ENCODE data around the gene RBM26. TPM values are rescaled to one million over a fixed set of nuclear protein-coding genes. Genes with fewer than 3 reads are reported as not detected.

Gene RBM26
- total and polyA plus RNA-seq, 4 donors, result 6.4 to 18.4 (median 12.3) TPM

DNA sequence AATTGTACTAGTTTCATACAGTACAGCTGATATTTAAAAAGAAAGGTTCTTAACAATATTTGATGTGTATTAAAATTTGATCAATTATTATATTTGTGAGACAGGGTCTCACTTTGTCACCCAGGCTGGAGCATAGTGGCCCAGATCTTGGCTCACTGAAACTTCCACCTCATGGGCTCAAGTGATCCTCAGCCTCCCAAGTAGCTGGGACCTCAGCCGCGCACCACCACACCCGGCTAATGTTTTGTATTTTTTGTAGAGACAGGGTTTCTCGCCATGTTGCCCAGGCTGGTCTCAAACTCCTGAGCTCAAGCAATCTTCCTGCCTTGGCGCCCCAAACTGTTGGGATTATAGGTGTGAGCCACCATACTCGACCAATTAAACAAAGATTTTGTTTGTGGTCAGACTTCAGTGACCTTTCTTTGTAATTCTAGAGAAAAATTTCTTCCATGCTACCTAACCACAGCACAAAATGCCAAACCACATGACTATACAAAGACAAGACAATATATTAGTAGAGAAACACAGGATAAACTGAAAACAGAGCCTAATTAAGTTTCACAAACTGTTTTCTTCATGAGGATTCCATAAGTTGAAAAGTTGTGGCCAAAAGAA, 59.6 kb downstream of the RBM26 start:
- Histone ChIP-seq H3K27me3 (ENCODE audit: control insufficient read depth in 4 of 4, insufficient read depth in 4 of 4, low read length in 3 of 4) (no peaks in the 10 kb centered on the region), H3K27ac (ENCODE audit: low read depth in 1 of 2, low read length in 2 of 2) (no peak overlapping the region), H3K36me3 (ENCODE audit: control insufficient read depth in 4 of 4, insufficient read depth in 3 of 4, low read depth in 1 of 4, low read length in 3 of 4) (peaks cover 1 to 27% (median 14%) of the 10 kb centered on the region in 4 donors), H3K9me3 (ENCODE audit: control insufficient read depth in 4 of 4, low read length in 3 of 4) (no peaks in the 10 kb centered on the region), H3K4me1 (ENCODE audit: control insufficient read depth in 4 of 4, insufficient read depth in 4 of 4, low read length in 3 of 4) (no peaks in the 10 kb centered on the region), H3K9ac (ENCODE audit: low read depth in 1 of 2, low read length in 2 of 2) (no peak overlapping the region), H3K4me3 (ENCODE audit: low read depth in 1 of 3, low read length in 3 of 3) (no peak overlapping the region)
- no peak for DNase-seq (ENCODE audit: low spot score)
- WGBS, result 98% methylated on average over 6 of the region's 6 CpGs
- TF ChIP-seq SP1 (IDR thresholded peaks at IDR 0.05) (no peak), NR2F2 (IDR thresholded peaks at IDR 0.05) (no peak), MAX (IDR thresholded peaks at IDR 0.05) (no peak), RXRA (IDR thresholded peaks at IDR 0.05) (no peak), EGR1 (IDR thresholded peaks at IDR 0.05; ENCODE audit: low read depth in 2 of 2) (no peak), FOXA2 (IDR thresholded peaks at IDR 0.05) (no peak), RAD21 (IDR thresholded peaks at IDR 0.05) (no peak), TAF1 (conservative IDR thresholded peaks at IDR 0.05) (no peak), HNF4A (conservative IDR thresholded peaks at IDR 0.05) (no peak), GABPA (IDR thresholded peaks at IDR 0.05 in 1 of 2, conservative IDR thresholded peaks at IDR 0.05 in 1 of 2) (no peak), FOXA1 (IDR thresholded peaks at IDR 0.05) (no peak), ZBTB33 (IDR thresholded peaks at IDR 0.05) (no peak), HNF4G (IDR thresholded peaks at IDR 0.05) (no peak), JUND (IDR thresholded peaks at IDR 0.05) (no peak), YY1 (IDR thresholded peaks at IDR 0.05) (no peak)
- TF ChIP-seq, protein P1, sequence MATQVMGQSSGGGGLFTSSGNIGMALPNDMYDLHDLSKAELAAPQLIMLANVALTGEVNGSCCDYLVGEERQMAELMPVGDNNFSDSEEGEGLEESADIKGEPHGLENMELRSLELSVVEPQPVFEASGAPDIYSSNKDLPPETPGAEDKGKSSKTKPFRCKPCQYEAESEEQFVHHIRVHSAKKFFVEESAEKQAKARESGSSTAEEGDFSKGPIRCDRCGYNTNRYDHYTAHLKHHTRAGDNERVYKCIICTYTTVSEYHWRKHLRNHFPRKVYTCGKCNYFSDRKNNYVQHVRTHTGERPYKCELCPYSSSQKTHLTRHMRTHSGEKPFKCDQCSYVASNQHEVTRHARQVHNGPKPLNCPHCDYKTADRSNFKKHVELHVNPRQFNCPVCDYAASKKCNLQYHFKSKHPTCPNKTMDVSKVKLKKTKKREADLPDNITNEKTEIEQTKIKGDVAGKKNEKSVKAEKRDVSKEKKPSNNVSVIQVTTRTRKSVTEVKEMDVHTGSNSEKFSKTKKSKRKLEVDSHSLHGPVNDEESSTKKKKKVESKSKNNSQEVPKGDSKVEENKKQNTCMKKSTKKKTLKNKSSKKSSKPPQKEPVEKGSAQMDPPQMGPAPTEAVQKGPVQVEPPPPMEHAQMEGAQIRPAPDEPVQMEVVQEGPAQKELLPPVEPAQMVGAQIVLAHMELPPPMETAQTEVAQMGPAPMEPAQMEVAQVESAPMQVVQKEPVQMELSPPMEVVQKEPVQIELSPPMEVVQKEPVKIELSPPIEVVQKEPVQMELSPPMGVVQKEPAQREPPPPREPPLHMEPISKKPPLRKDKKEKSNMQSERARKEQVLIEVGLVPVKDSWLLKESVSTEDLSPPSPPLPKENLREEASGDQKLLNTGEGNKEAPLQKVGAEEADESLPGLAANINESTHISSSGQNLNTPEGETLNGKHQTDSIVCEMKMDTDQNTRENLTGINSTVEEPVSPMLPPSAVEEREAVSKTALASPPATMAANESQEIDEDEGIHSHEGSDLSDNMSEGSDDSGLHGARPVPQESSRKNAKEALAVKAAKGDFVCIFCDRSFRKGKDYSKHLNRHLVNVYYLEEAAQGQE (IDR thresholded peaks at IDR 0.05), result no peak
- TF ChIP-seq, protein P2, sequence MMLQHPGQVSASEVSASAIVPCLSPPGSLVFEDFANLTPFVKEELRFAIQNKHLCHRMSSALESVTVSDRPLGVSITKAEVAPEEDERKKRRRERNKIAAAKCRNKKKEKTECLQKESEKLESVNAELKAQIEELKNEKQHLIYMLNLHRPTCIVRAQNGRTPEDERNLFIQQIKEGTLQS (IDR thresholded peaks at IDR 0.05), result no peak
- TF ChIP-seq, protein P3, sequence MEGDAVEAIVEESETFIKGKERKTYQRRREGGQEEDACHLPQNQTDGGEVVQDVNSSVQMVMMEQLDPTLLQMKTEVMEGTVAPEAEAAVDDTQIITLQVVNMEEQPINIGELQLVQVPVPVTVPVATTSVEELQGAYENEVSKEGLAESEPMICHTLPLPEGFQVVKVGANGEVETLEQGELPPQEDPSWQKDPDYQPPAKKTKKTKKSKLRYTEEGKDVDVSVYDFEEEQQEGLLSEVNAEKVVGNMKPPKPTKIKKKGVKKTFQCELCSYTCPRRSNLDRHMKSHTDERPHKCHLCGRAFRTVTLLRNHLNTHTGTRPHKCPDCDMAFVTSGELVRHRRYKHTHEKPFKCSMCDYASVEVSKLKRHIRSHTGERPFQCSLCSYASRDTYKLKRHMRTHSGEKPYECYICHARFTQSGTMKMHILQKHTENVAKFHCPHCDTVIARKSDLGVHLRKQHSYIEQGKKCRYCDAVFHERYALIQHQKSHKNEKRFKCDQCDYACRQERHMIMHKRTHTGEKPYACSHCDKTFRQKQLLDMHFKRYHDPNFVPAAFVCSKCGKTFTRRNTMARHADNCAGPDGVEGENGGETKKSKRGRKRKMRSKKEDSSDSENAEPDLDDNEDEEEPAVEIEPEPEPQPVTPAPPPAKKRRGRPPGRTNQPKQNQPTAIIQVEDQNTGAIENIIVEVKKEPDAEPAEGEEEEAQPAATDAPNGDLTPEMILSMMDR (IDR thresholded peaks at IDR 0.05; ENCODE audit: low read depth, low read length, missing input control), result no peak
